Activated naive CD4-positive, alpha-beta T cell treated with anti-CD3 and anti-CD28 coated beads, Interleukin-2, amount 50 U/mL, for 72 hours (primary cell): ENCODE data around the gene ANKRD62. TPM values are rescaled to one million over a fixed set of nuclear protein-coding genes. Genes with fewer than 3 reads are reported as not detected.
A peak's percentile ranks its signal among the peaks of the same experiment; 100 is the strongest.

Source experiments
- ATAC-seq, 2 donors: fragments of 150-1000 bp; cut with Tn5 transposase; 2 replicates each; pipeline ENCODE4 v1.10.0; 2021; ENCODE audit warnings: mild to moderate bottlenecking in 2 of 2, moderate library complexity in 2 of 2
- DNase-seq, 2 donors: peaks; one replicate each; pipeline ENCODE4 v3.0.0; 2021 to 2022; ENCODE audit warnings: low spot score in 2 of 2
- H3K27ac Mint-ChIP-seq, 2 donors: one replicate each; pipeline ENCODE4 v1.8.0; 2022; ENCODE audit warnings: mild to moderate bottlenecking in 2 of 2, mixed read lengths in 2 of 2
- H3K36me3 Mint-ChIP-seq, 2 donors: one replicate each; pipeline ENCODE4 v1.8.0; 2022; ENCODE audit warnings: mixed read lengths in 2 of 2
- H3K9me3 Mint-ChIP-seq, 2 donors: one replicate each; pipeline ENCODE4 v1.8.0; 2022; ENCODE audit warnings: mixed read lengths in 2 of 2
- total RNA-seq, 2 donors: library from RNA; stranded (reverse); gene quantifications; one replicate each; pipeline ENCODE4 v1.2.3, GENCODE V29; 2022

Gene ANKRD62
- total RNA-seq, result not detected

- no peak for ATAC-seq
- Mint-ChIP-seq H3K9me3 (peaks cover 0 to 3% of the 10 kb centered on the region in 2 donors), H3K27ac (no peak within 1 kb of the TSS), H3K36me3 (peaks cover 0 to 5% of the 10 kb centered on the region in 2 donors)
- no peak for DNase-seq
These were observed at the start of gene ANKRD62 for GRCh38 chr18:12093520-12094257. Gene ANKRD62 (plus strand): TSS chr18:12093843. CDS start chr18:12094018, 175 bp downstream.

DNA sequence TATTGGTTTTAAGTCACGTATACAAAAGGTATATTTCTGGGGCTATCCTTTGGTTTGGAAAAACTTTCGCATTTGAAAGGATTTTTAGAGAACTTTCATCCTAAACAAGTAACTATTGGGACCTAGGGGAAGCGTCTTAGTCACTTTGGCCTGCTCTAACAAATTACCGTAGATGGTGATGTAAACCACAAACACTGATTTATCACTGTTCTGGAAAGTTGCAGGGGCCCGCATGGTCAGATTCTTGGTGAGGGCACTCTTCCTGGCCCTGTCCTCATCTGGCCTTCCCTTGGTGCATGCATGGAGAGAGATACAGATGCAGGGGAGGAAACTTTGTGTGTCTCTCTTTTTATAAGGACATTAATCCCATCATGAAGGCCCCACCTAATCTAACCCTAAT is 49.1 kb upstream of the ANKRD62 start:
- H3K9me3 Mint-ChIP-seq, result no peaks in the 10 kb centered on the region
- H3K36me3 Mint-ChIP-seq, result no peaks in the 10 kb centered on the region
- ATAC-seq (no peak), DNase-seq (no peak)
- no peak overlapping the region for H3K27ac Mint-ChIP-seq

DNA sequence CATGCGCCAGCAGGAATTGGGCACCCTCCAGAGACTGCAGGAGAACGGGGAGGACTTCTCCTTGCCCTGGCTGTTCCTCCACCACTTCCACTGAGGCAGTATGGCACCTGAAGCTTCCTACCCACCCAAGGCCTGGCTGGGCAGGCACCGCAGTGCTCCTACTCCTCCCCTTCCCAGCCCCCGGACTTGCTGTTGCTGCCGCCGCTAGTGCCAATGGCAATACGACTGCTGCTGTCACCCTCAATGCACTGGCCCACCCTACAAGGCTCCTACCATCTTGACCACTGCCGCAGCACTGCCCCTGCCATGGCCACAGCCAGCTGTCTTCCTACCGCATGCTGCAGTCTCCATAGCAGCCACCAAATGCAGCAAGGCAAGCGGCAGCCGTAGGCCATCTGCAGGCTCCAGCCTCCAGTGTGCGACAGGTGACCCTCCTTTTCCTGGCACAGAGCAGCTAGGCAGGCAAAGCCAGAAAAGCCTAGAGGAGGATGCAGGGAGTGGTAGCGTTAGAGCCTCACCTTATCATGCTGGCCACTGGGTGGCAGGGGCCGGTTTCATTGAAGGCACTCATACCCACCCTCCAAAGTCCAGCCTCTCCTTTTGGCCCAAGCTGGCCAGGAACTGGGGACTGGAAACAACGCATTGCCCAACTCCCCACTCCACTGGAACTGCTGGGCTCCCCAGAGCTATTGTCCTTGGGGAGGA is 47.4 kb upstream of the ANKRD62 start:
- no peaks in the 10 kb centered on the region for H3K36me3 Mint-ChIP-seq
- no peak for DNase-seq

GRCh38 chr18:12046751-12047335 is 46.8 kb upstream of the ANKRD62 start:
- Mint-ChIP-seq H3K36me3 (no peaks in the 10 kb centered on the region), H3K9me3 (no peaks in the 10 kb centered on the region), H3K27ac (no peak overlapping the region)
- ATAC-seq (no peak), DNase-seq (no peak)

More for the DNA sequence above, 47.4 kb upstream of the ANKRD62 start:
- Mint-ChIP-seq H3K27ac (no peak overlapping the region), H3K9me3 (no peaks in the 10 kb centered on the region)
- no peak for ATAC-seq

GRCh38 chr18:12048010-12048826 is 45.4 kb upstream of the ANKRD62 start:
- ATAC-seq (peak in 1 of 2 donors; percentile 20), DNase-seq (no peak)
- Mint-ChIP-seq H3K9me3 (no peaks in the 10 kb centered on the region), H3K36me3 (no peaks in the 10 kb centered on the region), H3K27ac (peak overlapping the region in 1 of 2 donors; percentile 25)

DNA sequence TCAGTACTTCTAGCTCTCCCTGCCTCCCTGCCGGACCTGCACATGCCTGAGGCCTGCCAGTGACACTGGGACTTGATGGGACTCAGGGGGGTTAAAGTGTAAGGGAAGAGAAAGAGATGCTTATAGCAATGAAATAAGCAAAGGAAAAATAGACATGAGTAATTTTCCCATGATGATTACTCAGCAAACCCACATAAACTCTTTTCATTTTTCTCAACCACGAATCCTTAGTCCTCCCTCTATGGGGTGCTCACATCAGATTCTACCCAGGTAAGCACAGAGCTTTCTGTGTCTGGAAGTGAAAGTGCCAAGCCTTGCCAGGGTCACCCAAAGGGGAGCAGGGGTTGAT is 44.8 kb upstream of the ANKRD62 start:
- no peak for DNase-seq
- no peaks in the 10 kb centered on the region for H3K36me3 Mint-ChIP-seq
- H3K27ac Mint-ChIP-seq, result peak overlapping the region in 1 of 2 donors; percentile 25
- no peaks in the 10 kb centered on the region for H3K9me3 Mint-ChIP-seq
- ATAC-seq, result peak; percentile 34 to 76

GRCh38 chr18:12049978-12050811 is 43.4 kb upstream of the ANKRD62 start:
- H3K9me3 Mint-ChIP-seq, result no peaks in the 10 kb centered on the region
- no peak for ATAC-seq
- H3K36me3 Mint-ChIP-seq, result no peaks in the 10 kb centered on the region

DNA sequence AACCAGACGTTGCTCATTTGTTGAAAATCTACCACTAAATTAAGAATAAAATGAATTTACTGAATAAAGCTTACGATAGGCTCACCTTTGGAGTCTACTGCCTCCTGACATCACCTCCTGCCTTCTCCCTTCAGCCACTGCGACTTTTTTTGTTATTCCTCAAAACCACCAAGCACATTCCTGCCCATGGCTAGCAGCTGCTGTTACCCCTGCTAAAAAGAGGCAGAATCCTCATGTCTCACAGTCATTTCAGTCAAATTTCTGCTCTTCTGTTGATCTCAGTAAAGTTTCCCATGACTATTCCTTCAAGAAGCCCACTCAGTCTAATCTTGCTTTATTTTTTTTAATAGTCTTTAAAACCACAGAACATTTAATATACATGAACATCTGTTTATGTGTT is 40.8 kb upstream of the ANKRD62 start:
- H3K9me3 Mint-ChIP-seq, result no peaks in the 10 kb centered on the region
- no peak for DNase-seq
- ATAC-seq, result no peak
- H3K27ac Mint-ChIP-seq, result no peak overlapping the region
- no peaks in the 10 kb centered on the region for H3K36me3 Mint-ChIP-seq

More at GRCh38 chr18:12049978-12050811, 43.4 kb upstream of the ANKRD62 start:
- H3K27ac Mint-ChIP-seq, result no peak overlapping the region
- no peak for DNase-seq

GRCh38 chr18:12053289-12053688 is 40.4 kb upstream of the ANKRD62 start:
- DNase-seq, result no peak
- H3K36me3 Mint-ChIP-seq, result no peaks in the 10 kb centered on the region
- no peaks in the 10 kb centered on the region for H3K9me3 Mint-ChIP-seq
- no peak overlapping the region for H3K27ac Mint-ChIP-seq
- ATAC-seq, result no peak

DNA sequence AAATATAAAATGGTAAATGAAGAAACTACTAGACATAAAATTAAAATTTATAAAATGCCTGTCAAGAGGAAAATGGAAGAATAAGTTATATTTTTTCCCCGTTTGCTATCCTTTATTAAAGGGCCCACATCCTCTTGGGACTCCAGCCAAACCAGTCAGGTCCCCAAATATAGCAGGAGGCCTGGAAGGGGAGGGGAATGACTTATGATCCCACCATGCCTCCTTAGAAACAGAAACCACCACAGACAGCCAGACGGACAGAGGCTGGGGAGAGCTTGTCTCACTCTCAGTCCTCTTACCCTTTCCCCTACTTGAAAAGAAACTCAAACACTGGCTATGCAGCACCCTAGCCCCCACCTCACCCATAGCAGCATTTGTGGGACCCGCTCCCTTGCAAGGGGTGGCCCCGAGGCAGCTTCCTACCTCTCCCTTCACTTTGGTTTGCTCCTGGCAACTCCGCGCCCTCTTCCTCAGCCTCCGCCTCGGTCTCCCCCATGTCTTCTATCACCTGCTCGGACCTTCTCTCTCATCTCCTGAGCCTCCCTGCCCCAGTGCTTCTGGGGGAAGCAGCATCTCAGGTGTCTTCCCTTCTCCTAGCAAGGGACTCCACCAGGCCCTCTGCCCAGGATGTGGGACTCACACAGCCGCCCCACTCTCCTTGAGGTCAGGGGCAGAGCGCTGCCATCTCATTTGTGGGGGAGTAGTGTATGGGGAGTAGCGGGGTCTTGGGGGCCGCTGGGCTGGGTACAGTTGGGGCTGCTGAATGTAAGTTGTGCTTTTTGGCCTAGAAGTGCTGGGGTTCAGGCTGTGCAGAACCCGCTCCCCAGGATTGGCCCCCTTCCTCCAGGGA is 37.4 kb upstream of the ANKRD62 start:
- ATAC-seq (no peak), DNase-seq (no peak)
- Mint-ChIP-seq H3K27ac (no peak overlapping the region), H3K9me3 (no peaks in the 10 kb centered on the region), H3K36me3 (no peaks in the 10 kb centered on the region)

- no peak for ATAC-seq
These were observed 36.7 kb upstream of the ANKRD62 start for GRCh38 chr18:12056884-12057402.

GRCh38 chr18:12057419-12058039 is 36.1 kb upstream of the ANKRD62 start:
- no peak for DNase-seq
- Mint-ChIP-seq H3K27ac (no peak overlapping the region), H3K9me3 (no peaks in the 10 kb centered on the region), H3K36me3 (no peaks in the 10 kb centered on the region)
- no peak for ATAC-seq

More at GRCh38 chr18:12056884-12057402, 36.7 kb upstream of the ANKRD62 start:
- Mint-ChIP-seq H3K9me3 (no peaks in the 10 kb centered on the region), H3K36me3 (no peaks in the 10 kb centered on the region), H3K27ac (no peak overlapping the region)
- DNase-seq, result no peak

- ATAC-seq, result no peak
- Mint-ChIP-seq H3K36me3 (no peaks in the 10 kb centered on the region), H3K27ac (peak overlapping the region in 1 of 2 donors; percentile 44), H3K9me3 (no peaks in the 10 kb centered on the region)
- no peak for DNase-seq
These were observed 34.1 kb upstream of the ANKRD62 start for GRCh38 chr18:12059334-12060181.
